ENCODE results near the gene SLC6A5. TPM values are rescaled to one million over a fixed set of nuclear protein-coding genes. Genes with fewer than 3 reads are reported as not detected.

SLC6A5 gene
- total and polyA plus RNA-seq, 2 of the 4 experiments (the other 2 are of a cell fraction), result not detected

DNA sequence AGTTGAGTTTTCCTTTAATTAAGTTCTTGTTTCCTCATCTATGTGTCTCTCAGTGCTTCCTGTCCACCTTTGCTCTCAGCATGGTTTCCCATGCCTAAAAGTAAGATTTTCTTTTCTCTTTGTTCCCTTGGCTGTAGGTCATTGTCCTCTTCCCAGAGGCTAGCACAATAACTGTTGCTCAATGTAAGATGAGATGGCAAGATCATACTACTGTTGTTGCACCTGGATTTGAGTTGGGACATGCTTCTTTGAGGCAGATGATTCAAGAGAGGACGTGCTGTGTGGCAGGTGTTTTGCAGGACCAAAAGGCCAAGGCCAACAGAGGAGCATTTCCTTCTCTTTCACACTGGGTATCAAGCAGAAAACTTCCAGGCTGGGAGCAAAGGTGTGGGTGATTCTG is 58.7 kb downstream of the SLC6A5 start:
- Histone ChIP-seq H3K4ac (ENCODE audit: low read depth, low read length) (no peak overlapping the region), H2BK20ac (ENCODE audit: low read depth, low read length) (no peak overlapping the region), H3K23ac (ENCODE audit: low read depth, low read length) (no peak overlapping the region), H3K56ac (ENCODE audit: extremely low read depth, insufficient read depth, low read length) (no peak overlapping the region), H3K4me1 (ENCODE audit: control insufficient read depth, insufficient read depth, low read length) (no peaks in the 10 kb centered on the region), H4K5ac (ENCODE audit: low read depth, low read length) (no peak overlapping the region), H2BK15ac (ENCODE audit: low read depth, low read length) (no peak overlapping the region), H4K20me1 (ENCODE audit: insufficient read depth, low read length) (no peaks in the 10 kb centered on the region), H3K36me3 (ENCODE audit: control insufficient read depth, insufficient read depth, low read length) (no peaks in the 10 kb centered on the region), H3K27ac (ENCODE audit: insufficient read depth, low read length) (no peak overlapping the region), H4K91ac (ENCODE audit: insufficient read depth, low read depth, low read length) (no peak overlapping the region), H3K27me3 (ENCODE audit: control insufficient read depth, insufficient read depth, low read length) (no peaks in the 10 kb centered on the region), H3K4me2 (ENCODE audit: low read depth, low read length) (no peak overlapping the region), H3K18ac (ENCODE audit: low read depth, low read length) (no peak overlapping the region), H3K79me1 (ENCODE audit: low read depth in 1 of 2, low read length in 2 of 2) (no peaks in the 10 kb centered on the region), H2AK5ac (ENCODE audit: low read depth, low read length) (no peak overlapping the region), H3K14ac (replicated peaks; ENCODE audit: low read depth, low read length) (no peak overlapping the region), H3K9me1 (ENCODE audit: insufficient read depth, low read length) (no peaks in the 10 kb centered on the region), H3K9ac (ENCODE audit: low read depth, low read length) (no peak overlapping the region), H3K4me3 (ENCODE audit: insufficient read depth, low read depth, low read length) (no peak overlapping the region), H2AK9ac (replicated peaks; ENCODE audit: low read depth, low read length, poor library complexity) (no peak overlapping the region), H2BK5ac (ENCODE audit: low read depth, low read length, poor library complexity, severe bottlenecking) (no peak overlapping the region), H2AFZ (replicated peaks; ENCODE audit: low read length, poor library complexity) (no peak overlapping the region), H4K8ac (ENCODE audit: low read depth in 2 of 2, low read length in 2 of 2) (no peak overlapping the region), H2BK120ac (ENCODE audit: low read depth, low read length) (no peak overlapping the region), H3K9me3 (ENCODE audit: control insufficient read depth, insufficient read depth, low read length) (no peaks in the 10 kb centered on the region)
- TF ChIP-seq RCOR1 (IDR thresholded peaks at IDR 0.05; ENCODE audit: insufficient replicate concordance, low read length) (no peak), CEBPB (IDR thresholded peaks at IDR 0.05; ENCODE audit: low read depth, low read length) (no peak), NFE2L2 (IDR thresholded peaks at IDR 0.05; ENCODE audit: low read depth, low read length) (no peak), RFX5 (IDR thresholded peaks at IDR 0.05; ENCODE audit: low read depth, low read length) (no peak), FOS (IDR thresholded peaks at IDR 0.05; ENCODE audit: low read depth, low read length) (no peak), RAD21 (IDR thresholded peaks at IDR 0.05; ENCODE audit: low read length) (no peak), MAZ (IDR thresholded peaks at IDR 0.05; ENCODE audit: borderline replicate concordance, low read depth, low read length) (no peak), MXI1 (IDR thresholded peaks at IDR 0.05; ENCODE audit: borderline replicate concordance, low read depth, low read length) (no peak)
- TF ChIP-seq, protein P1, sequence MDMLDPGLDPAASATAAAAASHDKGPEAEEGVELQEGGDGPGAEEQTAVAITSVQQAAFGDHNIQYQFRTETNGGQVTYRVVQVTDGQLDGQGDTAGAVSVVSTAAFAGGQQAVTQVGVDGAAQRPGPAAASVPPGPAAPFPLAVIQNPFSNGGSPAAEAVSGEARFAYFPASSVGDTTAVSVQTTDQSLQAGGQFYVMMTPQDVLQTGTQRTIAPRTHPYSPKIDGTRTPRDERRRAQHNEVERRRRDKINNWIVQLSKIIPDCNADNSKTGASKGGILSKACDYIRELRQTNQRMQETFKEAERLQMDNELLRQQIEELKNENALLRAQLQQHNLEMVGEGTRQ (IDR thresholded peaks at IDR 0.05; ENCODE audit: low read depth, low read length), result no peak
- TF ChIP-seq, protein P2, sequence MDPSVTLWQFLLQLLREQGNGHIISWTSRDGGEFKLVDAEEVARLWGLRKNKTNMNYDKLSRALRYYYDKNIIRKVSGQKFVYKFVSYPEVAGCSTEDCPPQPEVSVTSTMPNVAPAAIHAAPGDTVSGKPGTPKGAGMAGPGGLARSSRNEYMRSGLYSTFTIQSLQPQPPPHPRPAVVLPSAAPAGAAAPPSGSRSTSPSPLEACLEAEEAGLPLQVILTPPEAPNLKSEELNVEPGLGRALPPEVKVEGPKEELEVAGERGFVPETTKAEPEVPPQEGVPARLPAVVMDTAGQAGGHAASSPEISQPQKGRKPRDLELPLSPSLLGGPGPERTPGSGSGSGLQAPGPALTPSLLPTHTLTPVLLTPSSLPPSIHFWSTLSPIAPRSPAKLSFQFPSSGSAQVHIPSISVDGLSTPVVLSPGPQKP (IDR thresholded peaks at IDR 0.05; ENCODE audit: borderline replicate concordance, low read depth, low read length), result no peak
- in situ Hi-C loops (cut with MboI; ENCODE audit: low sequenced_read_pairs) (no loop called here), dilution Hi-C loops (cut with HindIII; ENCODE audit: low sequenced_read_pairs, unreplicated experiment) (no loop called here), intact Hi-C loops (cut with micrococcal nuclease) (no loop called here)
- ChIA-PET POLR2A (ENCODE audit: unreplicated experiment) (no interaction called here), CTCF (no interaction called here)
- ATAC-seq (ENCODE audit: low read depth), result no peak
- WGBS, 2 experiments (ENCODE audit: extremely low coverage in 2 of 2, insufficient read length in 1 of 2), result no CpG with 5 or more reads among the region's 1 CpG
- no TSS peak for BruUV-seq (replicated peaks)
- no peak for DNase-seq

All from IMR-90 (cell line).